ENCODE measurements around the gene ARHGAP31. TPM values are rescaled to one million over a fixed set of nuclear protein-coding genes. Genes with fewer than 3 reads are reported as not detected.
"Not testable (repeated sequence)": the region's sequence is repeated elsewhere in the genome, so short reads cannot be mapped to it uniquely, and the experiment has no call there.

Gene ARHGAP31
- total RNA-seq, 1 experiment from 2014 or later = 7.7 TPM

- DNase-seq (ENCODE audit: low read depth) = no peak
These were observed 801 bp downstream of the ARHGAP31 start for GRCh38 chr3:119294696-119295671.

- DNase-seq (ENCODE audit: low read depth) = no peak
These were observed 1.9 kb downstream of the ARHGAP31 start for GRCh38 chr3:119295816-119296726.

- no peak for DNase-seq (ENCODE audit: low read depth)
These were observed 2.5 kb downstream of the ARHGAP31 start for GRCh38 chr3:119296727-119297122.

GRCh38 chr3:119297169-119297568 is 3.0 kb downstream of the ARHGAP31 start:
- no peak for DNase-seq (ENCODE audit: low read depth)

DNA sequence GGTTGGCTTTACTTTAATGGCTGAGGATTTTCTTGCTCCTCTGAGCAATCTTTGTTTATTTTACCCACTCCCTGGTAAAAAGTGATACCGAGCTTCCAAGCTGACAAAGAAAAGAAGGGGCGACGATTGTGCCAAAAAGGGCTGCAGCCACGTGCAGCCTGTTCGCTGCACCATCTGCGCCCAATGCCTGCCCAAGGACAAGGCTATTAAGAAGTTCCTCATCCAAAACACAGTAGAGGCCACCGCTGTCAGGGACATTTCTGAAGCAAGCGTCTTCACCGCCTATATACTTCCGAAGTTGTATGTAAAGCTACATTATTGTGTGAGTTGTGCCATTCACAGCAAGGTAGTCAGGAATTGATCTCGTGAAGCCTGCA is 4.4 kb downstream of the ARHGAP31 start:
- DNase-seq (ENCODE audit: low read depth) = no peak

GRCh38 chr3:119300991-119301391 is 6.8 kb downstream of the ARHGAP31 start:
- no peak for DNase-seq (ENCODE audit: low read depth)

GRCh38 chr3:119301662-119302061 is 7.5 kb downstream of the ARHGAP31 start:
- no peak for DNase-seq (ENCODE audit: low read depth)

GRCh38 chr3:119302697-119303551 is 8.7 kb downstream of the ARHGAP31 start:
- DNase-seq (ENCODE audit: low read depth) = peak; percentile 56

DNA sequence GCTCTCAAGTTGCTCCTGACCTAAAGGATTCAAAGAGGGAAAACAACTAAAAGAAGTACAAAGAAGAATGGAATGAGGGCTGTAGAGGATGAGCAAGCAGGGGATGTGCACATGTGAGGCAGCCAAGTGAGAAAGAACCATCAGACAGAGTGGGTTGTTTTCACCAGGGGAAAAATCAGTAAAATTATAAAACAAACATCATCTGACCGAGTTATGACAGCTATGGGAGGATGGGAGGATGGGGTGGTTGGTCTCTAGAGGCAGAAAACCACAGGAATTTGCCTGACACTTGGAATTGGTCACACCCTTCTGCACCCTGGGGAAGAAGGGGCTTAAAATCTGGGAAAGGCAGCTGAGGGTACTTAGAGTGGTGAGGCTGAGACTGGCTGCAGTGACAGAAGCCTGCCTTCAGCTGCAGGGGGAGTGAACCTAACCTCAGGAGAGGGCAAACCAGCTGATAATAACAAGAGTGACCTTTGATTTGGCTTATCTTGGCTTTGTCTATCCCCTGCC is 10.1 kb downstream of the ARHGAP31 start:
- DNase-seq (ENCODE audit: low read depth) = peak; percentile 82

DNA sequence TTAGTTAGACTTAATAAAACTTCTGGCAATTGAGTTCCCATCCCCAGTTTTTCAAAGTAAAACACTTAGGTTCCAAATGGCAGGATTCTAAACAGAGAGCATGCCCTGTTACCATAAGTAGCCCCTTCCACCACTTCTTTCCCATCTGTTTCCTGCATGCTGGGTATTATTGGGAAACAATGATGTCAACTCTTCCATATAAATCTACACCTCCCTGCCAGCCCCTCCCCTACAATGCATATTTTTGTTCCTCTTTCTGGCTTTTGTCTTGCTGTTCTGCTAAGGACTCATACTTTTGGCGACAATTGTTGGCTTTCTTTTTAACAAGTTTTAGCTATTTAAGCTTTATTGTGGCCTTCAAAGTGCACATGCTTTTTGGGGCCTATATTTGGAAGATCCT is 11.1 kb downstream of the ARHGAP31 start:
- DNase-seq (ENCODE audit: low read depth) = no peak

GRCh38 chr3:119306378-119306777 is 12.2 kb downstream of the ARHGAP31 start:
- DNase-seq (ENCODE audit: low read depth) = not testable (repeated sequence)

DNA sequence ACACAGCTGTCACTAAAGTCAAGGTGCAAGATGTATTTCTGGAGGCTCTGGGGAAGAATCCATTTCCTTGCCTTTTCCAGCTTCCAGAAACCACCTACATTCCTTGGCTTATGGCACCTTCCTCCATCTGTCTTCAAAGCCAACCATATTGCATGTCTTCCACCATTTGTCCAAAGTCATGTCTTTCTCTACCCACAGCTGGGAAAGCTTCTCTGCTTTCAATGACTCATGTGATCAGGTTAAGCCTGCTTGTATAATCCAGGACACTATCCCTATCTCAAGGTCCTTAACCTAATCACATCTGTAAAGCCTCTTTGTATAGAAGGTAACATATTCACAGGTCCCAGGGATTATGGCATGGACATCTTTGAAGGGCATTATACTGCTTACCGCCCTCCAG is 14.2 kb downstream of the ARHGAP31 start:
- peak; percentile 54 for DNase-seq (ENCODE audit: low read depth)

DNA sequence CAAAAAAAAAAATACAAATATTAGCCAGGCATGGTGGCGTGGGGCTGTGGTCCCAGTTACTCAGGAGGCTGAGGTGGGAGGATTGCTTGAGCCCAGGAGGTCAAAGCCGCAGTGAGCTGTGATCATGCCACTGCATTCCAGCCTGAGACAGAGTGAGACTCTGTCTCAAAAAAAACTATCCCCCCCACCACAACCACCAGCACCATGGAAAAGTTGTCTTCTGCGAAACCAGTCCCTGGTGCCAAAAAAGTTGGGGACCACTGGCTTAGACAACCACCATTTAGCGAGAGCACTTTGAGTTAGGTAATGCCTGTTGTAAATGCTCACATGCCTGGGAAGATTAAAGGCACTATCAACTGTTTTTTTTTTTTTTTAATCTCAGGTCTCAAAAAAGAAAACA is 15.4 kb downstream of the ARHGAP31 start:
- no peak for DNase-seq (ENCODE audit: low read depth)

- peak; percentile 97 for DNase-seq (ENCODE audit: low read depth)
These were observed 15.9 kb downstream of the ARHGAP31 start for GRCh38 chr3:119310071-119310470.

- DNase-seq (ENCODE audit: low read depth) = peak; percentile 82
These were observed 17.1 kb downstream of the ARHGAP31 start for GRCh38 chr3:119311081-119311925.

DNA sequence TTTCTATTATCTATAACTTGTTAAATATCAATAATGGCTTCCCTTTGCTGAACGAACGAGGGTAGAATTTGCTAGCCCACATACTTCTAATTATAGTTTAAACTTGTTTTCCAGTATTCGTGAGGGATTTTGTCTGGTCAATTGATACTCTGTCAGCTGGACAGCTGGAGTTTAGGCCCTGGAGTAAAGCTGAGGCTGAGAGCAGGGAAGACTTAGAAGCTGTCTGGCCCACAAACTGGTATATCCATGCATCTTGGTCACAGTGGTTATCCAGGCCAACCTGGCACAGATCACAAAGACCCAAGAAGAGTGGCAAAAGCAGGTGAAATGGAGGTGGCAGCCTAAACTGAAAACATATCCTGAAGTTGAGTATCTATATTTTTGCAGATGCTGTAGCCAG is 19.3 kb downstream of the ARHGAP31 start:
- no peak for DNase-seq (ENCODE audit: low read depth)

DNA sequence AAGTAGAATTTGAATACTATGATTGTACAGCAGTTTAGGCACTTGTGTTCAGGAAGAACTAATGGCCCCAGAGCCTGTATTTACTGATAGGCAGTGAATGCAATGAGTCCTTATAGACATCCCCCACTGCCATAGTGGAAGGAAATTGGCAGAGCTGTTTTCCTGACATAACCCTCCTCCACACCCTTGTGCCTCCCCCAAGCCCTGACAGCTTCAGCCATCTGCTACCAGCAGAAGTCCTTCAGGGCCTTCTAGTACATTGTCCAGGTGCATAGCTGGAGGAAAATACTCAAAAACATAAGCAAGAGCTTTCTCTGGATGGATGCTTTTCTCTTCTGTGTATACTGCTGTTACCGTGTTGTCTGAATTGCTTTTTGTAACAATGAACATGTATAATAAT is 20.6 kb downstream of the ARHGAP31 start:
- DNase-seq (ENCODE audit: low read depth) = no peak

DNA sequence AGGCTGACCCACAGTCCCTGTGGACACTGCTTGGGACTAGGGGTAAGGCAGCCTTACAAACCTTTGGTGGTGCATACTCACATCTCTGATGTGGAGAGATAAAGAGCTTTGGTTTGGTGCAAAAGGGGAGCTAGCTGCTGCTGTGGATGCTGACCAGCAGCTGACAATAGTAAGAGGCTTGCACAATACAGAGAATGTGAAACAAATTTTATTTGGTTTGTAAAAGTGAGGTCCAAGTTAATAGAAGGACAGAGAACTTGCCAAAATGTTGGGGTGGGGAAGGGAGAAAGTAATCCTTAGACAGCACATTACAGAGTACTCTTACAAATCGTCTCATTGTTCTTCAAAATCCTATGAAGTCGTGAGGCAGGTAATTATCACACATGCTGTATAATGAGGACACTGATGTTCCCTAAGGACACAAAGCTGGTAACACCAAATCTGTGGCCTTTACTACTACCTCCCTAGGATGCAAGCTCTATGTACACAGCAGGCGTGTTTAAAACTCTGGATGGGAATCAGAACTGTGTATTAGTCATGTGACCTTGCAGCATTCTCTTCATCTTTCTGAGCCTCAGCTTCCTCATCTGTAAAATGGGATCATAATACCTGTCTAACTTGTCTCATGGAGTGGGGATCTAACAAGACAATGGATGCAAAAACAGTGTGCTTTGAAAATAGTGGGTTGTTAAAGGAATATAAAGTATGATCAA is 21.6 kb downstream of the ARHGAP31 start:
- no peak for DNase-seq (ENCODE audit: low read depth)

DNA sequence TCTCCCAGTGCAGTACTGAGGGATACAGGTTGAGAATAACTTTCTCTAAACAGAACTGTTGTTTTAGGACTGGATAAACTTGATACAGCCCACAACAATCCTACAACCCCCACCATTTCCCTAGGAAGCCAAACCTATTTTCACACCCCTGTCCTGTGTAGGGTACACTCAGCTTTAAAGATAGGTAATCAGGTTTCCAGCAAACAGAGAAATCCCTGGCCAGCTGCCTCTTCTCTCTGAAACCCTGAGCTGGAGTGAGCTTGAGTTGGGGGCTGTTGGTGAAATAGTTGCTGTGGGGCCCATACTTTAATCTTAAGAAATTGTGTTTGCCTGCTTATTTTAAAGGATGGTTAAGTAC is 22.1 kb downstream of the ARHGAP31 start:
- no peak for DNase-seq (ENCODE audit: low read depth)

GRCh38 chr3:119318876-119319275 is 24.7 kb downstream of the ARHGAP31 start:
- DNase-seq (ENCODE audit: low read depth) = peak; percentile 78

Data from LHCN-M2 (cell line).